GM12872 (cell line): ENCODE measurements around the gene TMOD3.

Source experiments
- CTCF ChIP-seq: IDR thresholded peaks from 3 replicates; pipeline ENCODE4 v1.5.1; 2011; ENCODE audit warnings: low read depth, mild to moderate bottlenecking, low read length, moderate library complexity; ENCODE audit not compliant: insufficient read depth

TMOD3 gene

GRCh38 chr15:51947124-51947523 is 117.7 kb downstream of the TMOD3 start:
- TF ChIP-seq CTCF, result no peak

DNA sequence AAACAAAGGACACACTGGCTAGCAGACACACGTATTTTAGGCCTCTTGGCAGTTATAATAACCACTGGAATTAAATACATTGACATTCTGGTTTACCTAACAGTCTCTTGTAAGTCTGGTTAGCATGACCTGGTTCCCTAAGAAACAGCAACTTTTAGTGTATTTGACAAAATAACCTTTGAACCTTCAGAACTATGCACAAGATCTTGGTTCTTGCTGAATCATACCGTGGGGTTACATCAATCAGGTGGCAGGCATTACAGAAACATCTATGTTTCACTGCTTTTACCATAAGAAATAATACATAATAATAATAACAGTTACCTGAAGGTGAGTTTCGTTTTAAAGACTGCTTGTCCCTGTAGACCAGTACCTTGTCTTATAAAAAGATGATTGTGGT is 123.4 kb downstream of the TMOD3 start:
- TF ChIP-seq CTCF, result no peak

- TF ChIP-seq CTCF, result no peak
Measured at GRCh38 chr15:51955504-51955903, 126.1 kb downstream of the TMOD3 start.
